Activated CD4-positive, alpha-beta memory T cell treated with anti-CD3 and anti-CD28 coated beads, Interleukin-2, amount 10 ng/mL, durations not matched to agents 7 days and 5 days (primary cell): ENCODE measurements around the gene TPSG1. TPM values are rescaled to one million over a fixed set of nuclear protein-coding genes. Genes with fewer than 3 reads are reported as not detected.

ENCODE experiments used
- CTCF ChIA-PET: fragments of 350-600 bp; sonication (Branson Sonifier 250); formaldehyde crosslinking; loops from one replicate; lab custom pipeline; 2021; ENCODE audit warnings: antibody characterized with exemption, inconsistent platforms; lab: Charles Lee
- POLR2A ChIA-PET: fragments of 350-600 bp; sonication (Branson Sonifier 250); formaldehyde crosslinking; loops from one replicate; lab custom pipeline; 2021; ENCODE audit warnings: antibody characterized with exemption; lab: Charles Lee
- DNase-seq: peaks from one replicate; pipeline ENCODE4 v3.0.0-alpha.2; 2020
- H3K27ac Mint-ChIP-seq: one replicate; pipeline ENCODE4 v1.8.0; 2021; ENCODE audit warnings: mild to moderate bottlenecking, mixed read lengths
- H3K27me3 Mint-ChIP-seq: one replicate; pipeline ENCODE4 v1.8.0; 2021; ENCODE audit warnings: mixed read lengths
- H3K36me3 Mint-ChIP-seq: one replicate; pipeline ENCODE4 v1.8.0; 2021; ENCODE audit warnings: low read depth, mixed read lengths
- H3K4me1 Mint-ChIP-seq: one replicate; pipeline ENCODE4 v1.8.0; 2021; ENCODE audit warnings: mixed read lengths
- H3K4me3 Mint-ChIP-seq: one replicate; pipeline ENCODE4 v1.8.0; 2021; ENCODE audit warnings: mild to moderate bottlenecking, mixed read lengths
- H3K9me3 Mint-ChIP-seq: one replicate; pipeline ENCODE4 v1.8.0; 2021; ENCODE audit warnings: mixed read lengths
- total RNA-seq, 2 experiments: library from RNA; stranded (reverse); gene quantifications; one replicate each; pipeline ENCODE4 v1.2.3, GENCODE V29; 2021

Gene TPSG1
- total RNA-seq, 2 experiments from 2014 or later: not detected

- Mint-ChIP-seq H3K9me3 (no peaks in the 10 kb centered on the region), H3K36me3 (no peaks in the 10 kb centered on the region), H3K4me3 (no peak overlapping the region), H3K27ac (no peak overlapping the region), H3K4me1 (no peaks in the 10 kb centered on the region), H3K27me3 (no peaks in the 10 kb centered on the region)
- CTCF ChIA-PET: no interaction called here
- POLR2A ChIA-PET: no interaction called here
- no peak for DNase-seq
These were observed 40.8 kb downstream of the TPSG1 start for GRCh38 chr16:1184156-1184868.

GRCh38 chr16:1182950-1183907 lies 41.8 kb downstream of the TPSG1 start:
- Mint-ChIP-seq H3K36me3 (no peaks in the 10 kb centered on the region), H3K27me3 (no peaks in the 10 kb centered on the region), H3K9me3 (no peaks in the 10 kb centered on the region), H3K27ac (no peak overlapping the region), H3K4me1 (no peaks in the 10 kb centered on the region), H3K4me3 (no peak overlapping the region)
- POLR2A ChIA-PET: no interaction called here
- no peak for DNase-seq
- CTCF ChIA-PET: no interaction called here

- Mint-ChIP-seq H3K9me3 (no peaks in the 10 kb centered on the region), H3K36me3 (no peaks in the 10 kb centered on the region), H3K27me3 (no peaks in the 10 kb centered on the region), H3K4me1 (no peaks in the 10 kb centered on the region), H3K27ac (no peak overlapping the region), H3K4me3 (no peak overlapping the region)
- DNase-seq: no peak
- POLR2A ChIA-PET: no interaction called here
- CTCF ChIA-PET: no interaction called here
These were observed 42.8 kb downstream of the TPSG1 start for GRCh38 chr16:1182316-1182671.

GRCh38 chr16:1181404-1182315 lies 43.4 kb downstream of the TPSG1 start:
- no peaks in the 10 kb centered on the region for H3K9me3 Mint-ChIP-seq
- no peak overlapping the region for H3K4me3 Mint-ChIP-seq
- H3K27me3 Mint-ChIP-seq: no peaks in the 10 kb centered on the region
- no peaks in the 10 kb centered on the region for H3K4me1 Mint-ChIP-seq
- DNase-seq: no peak
- POLR2A ChIA-PET: no interaction called here
- H3K27ac Mint-ChIP-seq: no peak overlapping the region
- CTCF ChIA-PET: no interaction called here
- no peaks in the 10 kb centered on the region for H3K36me3 Mint-ChIP-seq

GRCh38 chr16:1180549-1181403 lies 44.3 kb downstream of the TPSG1 start:
- Mint-ChIP-seq H3K4me1 (no peaks in the 10 kb centered on the region), H3K4me3 (no peak overlapping the region), H3K36me3 (no peaks in the 10 kb centered on the region), H3K9me3 (no peaks in the 10 kb centered on the region), H3K27me3 (no peaks in the 10 kb centered on the region), H3K27ac (no peak overlapping the region)
- ChIA-PET CTCF (no interaction called here), POLR2A (no interaction called here)
- no peak for DNase-seq

GRCh38 chr16:1178295-1178910 lies 46.7 kb downstream of the TPSG1 start:
- Mint-ChIP-seq H3K27ac (no peak overlapping the region), H3K9me3 (no peaks in the 10 kb centered on the region), H3K4me3 (no peak overlapping the region), H3K4me1 (no peaks in the 10 kb centered on the region), H3K36me3 (no peaks in the 10 kb centered on the region), H3K27me3 (no peaks in the 10 kb centered on the region)
- DNase-seq: no peak
- POLR2A ChIA-PET: no interaction called here
- CTCF ChIA-PET: no interaction called here

GRCh38 chr16:1177750-1178149 lies 47.3 kb downstream of the TPSG1 start:
- Mint-ChIP-seq H3K9me3 (no peaks in the 10 kb centered on the region), H3K27ac (no peak overlapping the region), H3K4me1 (no peaks in the 10 kb centered on the region), H3K27me3 (no peaks in the 10 kb centered on the region), H3K36me3 (no peaks in the 10 kb centered on the region), H3K4me3 (no peak overlapping the region)
- CTCF ChIA-PET: no interaction called here
- POLR2A ChIA-PET: no interaction called here
- no peak for DNase-seq

GRCh38 chr16:1177053-1177452 lies 48.0 kb downstream of the TPSG1 start:
- H3K4me1 Mint-ChIP-seq: no peaks in the 10 kb centered on the region
- H3K4me3 Mint-ChIP-seq: no peak overlapping the region
- no peak for DNase-seq
- ChIA-PET POLR2A (no interaction called here), CTCF (no interaction called here)
- no peak overlapping the region for H3K27ac Mint-ChIP-seq
- no peaks in the 10 kb centered on the region for H3K36me3 Mint-ChIP-seq
- no peaks in the 10 kb centered on the region for H3K27me3 Mint-ChIP-seq
- H3K9me3 Mint-ChIP-seq: no peaks in the 10 kb centered on the region

GRCh38 chr16:1176280-1176897 lies 48.7 kb downstream of the TPSG1 start:
- DNase-seq: no peak
- Mint-ChIP-seq H3K36me3 (no peaks in the 10 kb centered on the region), H3K4me3 (no peak overlapping the region), H3K9me3 (no peaks in the 10 kb centered on the region), H3K4me1 (no peaks in the 10 kb centered on the region), H3K27ac (no peak overlapping the region), H3K27me3 (no peaks in the 10 kb centered on the region)
- POLR2A ChIA-PET: no interaction called here
- CTCF ChIA-PET: no interaction called here

- POLR2A ChIA-PET: no interaction called here
- Mint-ChIP-seq H3K27me3 (no peaks in the 10 kb centered on the region), H3K36me3 (no peaks in the 10 kb centered on the region), H3K27ac (no peak overlapping the region), H3K4me1 (no peaks in the 10 kb centered on the region), H3K4me3 (no peak overlapping the region), H3K9me3 (no peaks in the 10 kb centered on the region)
- CTCF ChIA-PET: no interaction called here
- DNase-seq: no peak
These were observed 49.3 kb downstream of the TPSG1 start for GRCh38 chr16:1175566-1176279.

GRCh38 chr16:1174477-1175357 lies 50.4 kb downstream of the TPSG1 start:
- no peaks in the 10 kb centered on the region for H3K9me3 Mint-ChIP-seq
- H3K27ac Mint-ChIP-seq: no peak overlapping the region
- H3K4me3 Mint-ChIP-seq: no peak overlapping the region
- no peaks in the 10 kb centered on the region for H3K36me3 Mint-ChIP-seq
- H3K27me3 Mint-ChIP-seq: no peaks in the 10 kb centered on the region
- no peak for DNase-seq
- POLR2A ChIA-PET: no interaction called here
- no peaks in the 10 kb centered on the region for H3K4me1 Mint-ChIP-seq
- CTCF ChIA-PET: no interaction called here
